IMR-90 (cell line): ENCODE data around the gene NCSTN. TPM values are rescaled to one million over a fixed set of nuclear protein-coding genes. Genes with fewer than 3 reads are reported as not detected.

Source experiments
- microRNA-seq, 2 experiments: library from miRNA; stranded (forward) in 1 of 2; unstranded in 1 of 2; fragments of 10-50 nt in 1 of 2; fragments of <30 nt in 1 of 2; gene quantifications in 1 of 2; microRNA quantifications in 1 of 2; one replicate each; pipeline versions ENCODE3 to v1.1.0; 2013 to 2020; ENCODE audit not compliant: insufficient read depth in 1 of 2, insufficient read length in 1 of 2, unreplicated experiment in 1 of 2
- polyA plus RNA-seq, 3 experiments: library from polyadenylated mRNA; depleted of rRNA; stranded (reverse); fragments of >200 nt; gene quantifications; 2 replicates each; pipeline ENCODE4 v1.2.3, GENCODE V29; 2012; ENCODE audit warnings: low replicate concordance in 1 of 3
- small RNA-seq, 5 experiments: library from RNA; depleted of rRNA; stranded (forward); fragments of <200 nt; gene quantifications; one replicate each; pipeline ENCODE3, GENCODE V24; 2012
- total RNA-seq: library from RNA; depleted of rRNA; stranded (reverse); fragments of >200 nt; gene quantifications from 2 replicates; pipeline ENCODE4 v1.2.3, GENCODE V29; 2012; rRNA removed

NCSTN gene
- total and polyA plus RNA-seq, 2 of the 4 experiments (the other 2 are of a cell fraction) = 60.2 to 182 TPM

Small RNA genes lying within 50 kb of the gene (microRNA-seq; reads per million reads assigned to microRNA genes)
- gene RF00019 (ENCODE audit: insufficient read depth, insufficient read length) (not detected), gene RNU4-42P (ENCODE audit: insufficient read depth, insufficient read length) (not detected)

Small RNA genes lying within 50 kb of the gene (small RNA-seq; reads per million reads assigned to genes)
- gene RF00019 (0 reads per million in 5 experiments), gene RNU4-42P (0 reads per million in 5 experiments)

Other genes starting within 250 kb of the NCSTN start
- 7.5 and 8.8 TPM in 2 replicates for gene IGSF8, start 244.8 kb upstream of the NCSTN start, total RNA-seq
- gene IGSF8, start 244.8 kb upstream of the NCSTN start, polyA plus RNA-seq (2012; rRNA removed) = 25.2 and 26.3 TPM in 2 replicates
- under 0.01 and 0.28 TPM in 2 replicates for gene ATP1A2, start 227.6 kb upstream of the NCSTN start, total RNA-seq
- 0.14 and 0.15 TPM in 2 replicates for gene ATP1A2, start 227.6 kb upstream of the NCSTN start, polyA plus RNA-seq (2012; rRNA removed)
- gene ATP1A4, start 191.8 kb upstream of the NCSTN start, total RNA-seq = not detected in 2 replicates
- gene ATP1A4, start 191.8 kb upstream of the NCSTN start, polyA plus RNA-seq (2012; rRNA removed) = not detected in 2 replicates
- 0.18 TPM in 1 of 2 replicates, not detected in the other for gene CASQ1, start 152.8 kb upstream of the NCSTN start, total RNA-seq
- gene CASQ1, start 152.8 kb upstream of the NCSTN start, polyA plus RNA-seq (2012; rRNA removed) = 0.10 and 0.21 TPM in 2 replicates
- gene PEA15, start 138.0 kb upstream of the NCSTN start, total RNA-seq = 265 and 296 TPM in 2 replicates
- gene PEA15, start 138.0 kb upstream of the NCSTN start, polyA plus RNA-seq (2012; rRNA removed) = 710 and 754 TPM in 2 replicates
- gene DCAF8, start 80.8 kb upstream of the NCSTN start, total RNA-seq = 83.3 TPM in 2 replicates
- gene DCAF8, start 80.8 kb upstream of the NCSTN start, polyA plus RNA-seq (2012; rRNA removed) = 74.9 and 83.8 TPM in 2 replicates
- gene PEX19, start 58.2 kb upstream of the NCSTN start, total RNA-seq = 43.3 and 67.7 TPM in 2 replicates
- 37.7 and 44.5 TPM in 2 replicates for gene PEX19, start 58.2 kb upstream of the NCSTN start, polyA plus RNA-seq (2012; rRNA removed)
- 377 and 436 TPM in 2 replicates for gene COPA, start 133 bp upstream of the NCSTN start, total RNA-seq
- gene COPA, start 133 bp upstream of the NCSTN start, polyA plus RNA-seq (2012; rRNA removed) = 201 and 204 TPM in 2 replicates
- not detected in 2 replicates for gene NHLH1, start 23.7 kb downstream of the NCSTN start, total RNA-seq
- gene NHLH1, start 23.7 kb downstream of the NCSTN start, polyA plus RNA-seq (2012; rRNA removed) = 0.14 and 0.26 TPM in 2 replicates
- 0.28 and 0.36 TPM in 2 replicates for gene VANGL2, start 57.2 kb downstream of the NCSTN start, total RNA-seq
- 3.2 and 3.6 TPM in 2 replicates for gene VANGL2, start 57.2 kb downstream of the NCSTN start, polyA plus RNA-seq (2012; rRNA removed)
- not detected in 2 replicates for gene SLAMF6, start 179.9 kb downstream of the NCSTN start, total RNA-seq
- gene SLAMF6, start 179.9 kb downstream of the NCSTN start, polyA plus RNA-seq (2012; rRNA removed) = not detected in 2 replicates
- gene CD84, start 236.1 kb downstream of the NCSTN start, total RNA-seq = not detected in 2 replicates
- gene CD84, start 236.1 kb downstream of the NCSTN start, polyA plus RNA-seq (2012; rRNA removed) = not detected in 2 replicates